DOHH2 (cell line): Measurements from ENCODE around the gene TNIP3.

Experiments used
- H3F3A ChIP-seq: fragments of 200-600 bp; sonication (generic), shearing (Covaris generic); 2 replicates; pipeline ENCODE4 v1.6.0; 2016; ENCODE audit warnings: antibody characterized with exemption, mild to moderate bottlenecking; ENCODE audit not compliant: control insufficient read depth, insufficient read depth
- H3K27ac ChIP-seq: fragments of 200-600 bp; sonication (generic); 2 replicates; pipeline ENCODE4 v1.5.1; 2014; ENCODE audit warnings: low read depth, mild to moderate bottlenecking, low read length, moderate library complexity
- H3K27me3 ChIP-seq: fragments of 200-600 bp; sonication (generic); 2 replicates; pipeline ENCODE4 v1.6.1; 2014; ENCODE audit warnings: mild to moderate bottlenecking, low read length, mixed read lengths; ENCODE audit not compliant: control insufficient read depth
- H3K36me3 ChIP-seq: fragments of 200-600 bp; sonication (generic); 2 replicates; pipeline ENCODE4 v1.6.1; 2014; ENCODE audit warnings: mild to moderate bottlenecking, low read length, moderate library complexity, mixed read lengths; ENCODE audit not compliant: control insufficient read depth
- H3K4me1 ChIP-seq: fragments of 200-600 bp; sonication (generic); 2 replicates; pipeline ENCODE4 v1.6.1; 2014; ENCODE audit warnings: mild to moderate bottlenecking, low read length, mixed read lengths; ENCODE audit not compliant: control insufficient read depth
- H3K4me2 ChIP-seq: fragments of 200-600 bp; sonication (generic); 2 replicates; pipeline ENCODE4 v1.6.0; 2014; ENCODE audit warnings: mild to moderate bottlenecking, low read length, moderate library complexity
- H3K4me3 ChIP-seq: fragments of 200-600 bp; sonication (generic); 2 replicates; pipeline ENCODE4 v1.5.1; 2014; ENCODE audit warnings: mild to moderate bottlenecking, low read length, mixed read lengths
- H3K79me2 ChIP-seq: fragments of 200-600 bp; sonication (generic); 2 replicates; pipeline ENCODE4 v1.6.1; 2014; ENCODE audit warnings: mild to moderate bottlenecking, low read length, mixed read lengths; ENCODE audit not compliant: control insufficient read depth
- H3K9me2 ChIP-seq: fragments of 200-600 bp; sonication (generic); replicated peaks from 2 replicates; pipeline ENCODE4 v1.6.1; 2014; ENCODE audit warnings: mild to moderate bottlenecking, low read length, mixed read lengths; ENCODE audit not compliant: control insufficient read depth
- H3K9me3 ChIP-seq: fragments of 200-600 bp; sonication (generic); 2 replicates; pipeline ENCODE4 v1.6.1; 2014; ENCODE audit warnings: antibody characterized with exemption, low read length, mixed read lengths; ENCODE audit not compliant: control insufficient read depth, insufficient read depth
- H4K20me1 ChIP-seq: fragments of 200-600 bp; sonication (generic); 2 replicates; pipeline ENCODE4 v1.6.0; 2014; ENCODE audit warnings: low read depth, mild to moderate bottlenecking, antibody characterized with exemption, low read length, moderate library complexity; ENCODE audit not compliant: control insufficient read depth, insufficient read depth
- EZH2phosphoT487 ChIP-seq: fragments of 200-600 bp; sonication (generic); IDR thresholded peaks from 2 replicates; pipeline ENCODE4 v1.6.1; 2017; ENCODE audit warnings: borderline replicate concordance, mild to moderate bottlenecking, antibody characterized with exemption, low read length, moderate library complexity, mixed read lengths
- TF ChIP-seq, protein P1 (sequence below): fragments of 200-600 bp; sonication (generic); IDR thresholded peaks from one replicate; pipeline ENCODE4 v1.5.1; 2014; ENCODE audit warnings: antibody characterized with exemption, mild to moderate bottlenecking, low read depth, low read length; ENCODE audit not compliant: poor library complexity, severe bottlenecking

TNIP3 gene

DNA sequence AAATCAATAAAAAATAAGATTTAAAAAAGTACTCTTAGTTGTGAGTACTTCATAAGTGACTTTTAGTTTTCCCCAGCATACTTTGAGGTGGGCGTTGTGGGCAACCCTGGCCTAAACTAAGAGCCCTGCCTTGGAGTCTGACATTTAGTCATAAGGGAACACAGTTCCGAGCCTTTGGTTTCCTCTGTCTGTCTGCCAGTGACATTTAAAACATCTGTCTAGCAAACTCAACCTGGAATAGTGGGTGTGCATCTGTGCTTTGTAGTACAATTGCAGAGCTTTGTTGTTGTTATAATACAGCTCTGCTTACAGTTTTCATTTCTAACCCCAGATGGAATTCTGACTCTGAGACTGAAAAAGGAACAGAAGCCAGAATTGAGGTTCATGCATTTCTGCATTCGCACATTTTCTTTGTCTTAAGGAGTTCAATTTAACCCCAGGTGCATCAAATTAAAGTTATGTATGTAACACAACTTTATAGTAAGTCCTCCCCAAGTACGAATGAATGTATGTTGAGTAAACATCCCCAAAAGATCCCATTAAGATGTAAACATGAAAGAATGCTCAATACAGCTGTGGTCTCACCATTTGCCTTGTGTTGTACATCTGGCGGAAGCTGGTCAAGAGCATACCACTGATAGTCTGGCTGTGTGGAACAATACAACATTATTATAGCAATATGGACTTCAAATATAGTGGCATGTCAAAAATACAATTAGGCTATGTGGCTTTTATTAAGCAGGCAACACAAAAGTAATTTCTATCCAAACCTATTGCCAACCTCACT is 25.9 kb downstream of the TNIP3 start:
- H3K4me2 ChIP-seq = no peak overlapping the region

GRCh38 chr4:121130326-121130660 is 33.8 kb downstream of the TNIP3 start:
- no peaks in the 10 kb centered on the region for H4K20me1 ChIP-seq
- H3K27me3 ChIP-seq = no peaks in the 10 kb centered on the region
- TF ChIP-seq EZH2phosphoT487 = no peak
- TF ChIP-seq, protein P1, sequence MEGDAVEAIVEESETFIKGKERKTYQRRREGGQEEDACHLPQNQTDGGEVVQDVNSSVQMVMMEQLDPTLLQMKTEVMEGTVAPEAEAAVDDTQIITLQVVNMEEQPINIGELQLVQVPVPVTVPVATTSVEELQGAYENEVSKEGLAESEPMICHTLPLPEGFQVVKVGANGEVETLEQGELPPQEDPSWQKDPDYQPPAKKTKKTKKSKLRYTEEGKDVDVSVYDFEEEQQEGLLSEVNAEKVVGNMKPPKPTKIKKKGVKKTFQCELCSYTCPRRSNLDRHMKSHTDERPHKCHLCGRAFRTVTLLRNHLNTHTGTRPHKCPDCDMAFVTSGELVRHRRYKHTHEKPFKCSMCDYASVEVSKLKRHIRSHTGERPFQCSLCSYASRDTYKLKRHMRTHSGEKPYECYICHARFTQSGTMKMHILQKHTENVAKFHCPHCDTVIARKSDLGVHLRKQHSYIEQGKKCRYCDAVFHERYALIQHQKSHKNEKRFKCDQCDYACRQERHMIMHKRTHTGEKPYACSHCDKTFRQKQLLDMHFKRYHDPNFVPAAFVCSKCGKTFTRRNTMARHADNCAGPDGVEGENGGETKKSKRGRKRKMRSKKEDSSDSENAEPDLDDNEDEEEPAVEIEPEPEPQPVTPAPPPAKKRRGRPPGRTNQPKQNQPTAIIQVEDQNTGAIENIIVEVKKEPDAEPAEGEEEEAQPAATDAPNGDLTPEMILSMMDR = no peak
- H3K4me1 ChIP-seq = no peaks in the 10 kb centered on the region
- no peak overlapping the region for H3K27ac ChIP-seq
- H3F3A ChIP-seq = no peaks in the 10 kb centered on the region
- no peak overlapping the region for H3K4me2 ChIP-seq
- no peaks in the 10 kb centered on the region for H3K36me3 ChIP-seq
- no peaks in the 10 kb centered on the region for H3K9me3 ChIP-seq
- H3K79me2 ChIP-seq = no peaks in the 10 kb centered on the region
- H3K9me2 ChIP-seq = no peaks in the 10 kb centered on the region
- H3K4me3 ChIP-seq = no peak overlapping the region

More for the DNA sequence above, 25.9 kb downstream of the TNIP3 start:
- TF ChIP-seq EZH2phosphoT487 = no peak
- TF ChIP-seq, protein P1 = no peak
- Histone ChIP-seq H3K27ac (no peak overlapping the region), H3K4me1 (peaks cover 3% of the 10 kb centered on the region; the same call in 1 of the 2 replicates), H3K9me3 (no peaks in the 10 kb centered on the region), H4K20me1 (no peaks in the 10 kb centered on the region), H3K36me3 (no peaks in the 10 kb centered on the region), H3F3A (no peaks in the 10 kb centered on the region), H3K9me2 (no peaks in the 10 kb centered on the region), H3K27me3 (no peaks in the 10 kb centered on the region), H3K79me2 (no peaks in the 10 kb centered on the region), H3K4me3 (no peak overlapping the region)

GRCh38 chr4:121129606-121130325 is 34.4 kb downstream of the TNIP3 start:
- H3F3A ChIP-seq = no peaks in the 10 kb centered on the region
- no peaks in the 10 kb centered on the region for H4K20me1 ChIP-seq
- no peak overlapping the region for H3K4me3 ChIP-seq
- no peaks in the 10 kb centered on the region for H3K4me1 ChIP-seq
- H3K27me3 ChIP-seq = no peaks in the 10 kb centered on the region
- no peaks in the 10 kb centered on the region for H3K9me3 ChIP-seq
- H3K36me3 ChIP-seq = no peaks in the 10 kb centered on the region
- no peak overlapping the region for H3K27ac ChIP-seq
- no peak overlapping the region for H3K4me2 ChIP-seq
- H3K9me2 ChIP-seq = no peaks in the 10 kb centered on the region
- no peaks in the 10 kb centered on the region for H3K79me2 ChIP-seq
- TF ChIP-seq, protein P1 = no peak
- no peak for TF ChIP-seq EZH2phosphoT487
